SK-N-MC (cell line): ENCODE data around the gene KCNG2.
"Not testable (repeated sequence)": the region's sequence is repeated elsewhere in the genome, so short reads cannot be mapped to it uniquely, and the experiment has no call there.

Experiments
- EZH2 ChIP-seq: fragments of 200-600 bp; sonication (generic); IDR thresholded peaks from one replicate; pipeline ENCODE4 v1.6.1; 2017; ENCODE audit warnings: antibody characterized with exemption
- FOXP2 ChIP-seq: optimal IDR thresholded peaks from 2 replicates; pipeline ENCODE3; 2011; ENCODE audit warnings: mild to moderate bottlenecking, moderate library complexity; ENCODE audit not compliant: insufficient read depth; ENCODE audit errors: extremely low read length, control extremely low read depth
- POLR2AphosphoS5 ChIP-seq: IDR thresholded peaks from 2 replicates; pipeline ENCODE4 v1.6.1; 2012; ENCODE audit warnings: mild to moderate bottlenecking, low read depth, low read length, borderline replicate concordance

GRCh38 chr18:79752946-79753345, 44.8 kb upstream of the KCNG2 start:
- not testable (repeated sequence) for TF ChIP-seq EZH2, POLR2AphosphoS5, FOXP2
